ENCODE results near the gene INS. TPM values are rescaled to one million over a fixed set of nuclear protein-coding genes. Genes with fewer than 3 reads are reported as not detected.

The INS gene
- polyA plus RNA-seq, 2 of the 4 experiments (the other 2 are of a cell fraction) = not detected

DNA sequence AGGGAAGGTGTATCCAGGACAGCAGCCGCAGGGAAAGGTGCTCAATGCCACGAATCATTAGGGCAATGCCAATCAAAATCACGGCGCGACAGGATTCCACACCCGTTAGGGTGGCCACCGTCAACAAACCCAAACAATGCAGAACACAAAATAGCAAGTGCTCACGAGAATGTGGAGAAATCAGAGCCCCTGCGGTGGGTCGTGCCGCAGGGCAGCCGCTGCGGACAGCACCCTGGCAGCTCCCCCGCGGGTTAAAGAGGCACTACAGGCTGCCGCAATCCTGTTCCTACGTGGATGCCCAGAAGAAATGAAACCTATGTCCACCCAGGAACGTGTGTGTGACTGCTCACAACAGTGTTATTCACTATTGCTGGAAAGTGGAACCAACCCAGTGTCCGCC lies 27.7 kb upstream of the INS start:
- no peak for DNase-seq (ENCODE audit: low read depth in 1 of 2, low spot score in 1 of 2)
- Histone ChIP-seq H3K4me3 (no peak overlapping the region), H3K9me3 (no peaks in the 10 kb centered on the region), H3K4me2 (no peak overlapping the region), H3K4me1 (no peaks in the 10 kb centered on the region), H3K27ac (no peak overlapping the region)
- ChIA-PET CTCF (interaction anchor here (1.3 to 6.9 kb wide), 2 partner anchors 232 to 312 kb away, joined by 3 to 100 read pairs; no protein-coding TSS in a partner anchor), POLR2A (interaction anchor here (0.7 kb wide), 1 partner anchor 290 kb away, joined by 5 read pairs; no protein-coding TSS in a partner anchor)
- 70% methylated on average over 19 of the region's 19 CpGs for WGBS (ENCODE audit: missing lambda C conversion rate)
- ATAC-seq = no peak
- TF ChIP-seq EHF (CRISPR knock-in tag; IDR thresholded peaks at IDR 0.05) (no peak), ZC3H11A (IDR thresholded peaks at IDR 0.05) (no peak), POLR2AphosphoS2 (conservative IDR thresholded peaks at IDR 0.05; ENCODE audit: low read length) (no peak), MYC (IDR thresholded peaks at IDR 0.05; ENCODE audit: borderline replicate concordance, low read length) (no peak), PHF8 (IDR thresholded peaks at IDR 0.05; ENCODE audit: borderline replicate concordance, low read depth) (no peak), FOSL2 (IDR thresholded peaks at IDR 0.05) (no peak), FOSL2 (CRISPR knock-in tag; IDR thresholded peaks at IDR 0.05) (no peak), CHD4 (IDR thresholded peaks at IDR 0.05; ENCODE audit: borderline replicate concordance) (no peak), SREBF2 (IDR thresholded peaks at IDR 0.05) (no peak)
- TF ChIP-seq, protein P1, sequence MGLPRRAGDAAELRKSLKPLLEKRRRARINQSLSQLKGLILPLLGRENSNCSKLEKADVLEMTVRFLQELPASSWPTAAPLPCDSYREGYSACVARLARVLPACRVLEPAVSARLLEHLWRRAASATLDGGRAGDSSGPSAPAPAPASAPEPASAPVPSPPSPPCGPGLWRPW (IDR thresholded peaks at IDR 0.05) = no peak
- FAIRE-seq = no peak

DNA sequence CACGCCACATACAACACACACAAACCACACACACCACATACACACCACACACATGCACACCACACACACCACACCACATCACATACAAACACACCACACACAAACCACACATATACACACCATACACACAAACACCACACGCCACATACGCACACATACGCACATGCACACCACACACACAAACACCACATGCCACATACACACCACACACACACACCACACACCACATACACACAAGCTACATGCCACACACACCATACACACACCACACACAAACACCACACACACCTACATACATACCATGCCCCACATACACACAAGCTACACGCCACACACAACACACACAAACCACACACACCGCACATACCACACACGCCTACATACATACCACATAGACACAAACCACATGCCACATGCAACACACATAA lies 26.3 kb upstream of the INS start:
- FAIRE-seq (no peak), DNase-seq (ENCODE audit: low read depth in 1 of 2, low spot score in 1 of 2) (no peak), ATAC-seq (no peak)
- TF ChIP-seq BHLHE40 (IDR thresholded peaks at IDR 0.05; ENCODE audit: low read depth, low read length) (no peak), CHD4 (IDR thresholded peaks at IDR 0.05; ENCODE audit: borderline replicate concordance) (no peak), RFX5 (IDR thresholded peaks at IDR 0.05) (no peak), PHF8 (IDR thresholded peaks at IDR 0.05; ENCODE audit: borderline replicate concordance, low read depth) (no peak), NPAS2 (CRISPR knock-in tag; IDR thresholded peaks at IDR 0.05; ENCODE audit: borderline replicate concordance) (no peak), ZC3H11A (IDR thresholded peaks at IDR 0.05) (no peak)
- TF ChIP-seq, protein P2, sequence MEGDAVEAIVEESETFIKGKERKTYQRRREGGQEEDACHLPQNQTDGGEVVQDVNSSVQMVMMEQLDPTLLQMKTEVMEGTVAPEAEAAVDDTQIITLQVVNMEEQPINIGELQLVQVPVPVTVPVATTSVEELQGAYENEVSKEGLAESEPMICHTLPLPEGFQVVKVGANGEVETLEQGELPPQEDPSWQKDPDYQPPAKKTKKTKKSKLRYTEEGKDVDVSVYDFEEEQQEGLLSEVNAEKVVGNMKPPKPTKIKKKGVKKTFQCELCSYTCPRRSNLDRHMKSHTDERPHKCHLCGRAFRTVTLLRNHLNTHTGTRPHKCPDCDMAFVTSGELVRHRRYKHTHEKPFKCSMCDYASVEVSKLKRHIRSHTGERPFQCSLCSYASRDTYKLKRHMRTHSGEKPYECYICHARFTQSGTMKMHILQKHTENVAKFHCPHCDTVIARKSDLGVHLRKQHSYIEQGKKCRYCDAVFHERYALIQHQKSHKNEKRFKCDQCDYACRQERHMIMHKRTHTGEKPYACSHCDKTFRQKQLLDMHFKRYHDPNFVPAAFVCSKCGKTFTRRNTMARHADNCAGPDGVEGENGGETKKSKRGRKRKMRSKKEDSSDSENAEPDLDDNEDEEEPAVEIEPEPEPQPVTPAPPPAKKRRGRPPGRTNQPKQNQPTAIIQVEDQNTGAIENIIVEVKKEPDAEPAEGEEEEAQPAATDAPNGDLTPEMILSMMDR (IDR thresholded peaks at IDR 0.05) = no peak
- TF ChIP-seq, protein P3, sequence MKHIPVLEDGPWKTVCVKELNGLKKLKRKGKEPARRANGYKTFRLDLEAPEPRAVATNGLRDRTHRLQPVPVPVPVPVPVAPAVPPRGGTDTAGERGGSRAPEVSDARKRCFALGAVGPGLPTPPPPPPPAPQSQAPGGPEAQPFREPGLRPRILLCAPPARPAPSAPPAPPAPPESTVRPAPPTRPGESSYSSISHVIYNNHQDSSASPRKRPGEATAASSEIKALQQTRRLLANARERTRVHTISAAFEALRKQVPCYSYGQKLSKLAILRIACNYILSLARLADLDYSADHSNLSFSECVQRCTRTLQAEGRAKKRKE (CRISPR knock-in tag; IDR thresholded peaks at IDR 0.05; ENCODE audit: low read depth) = no peak
- no peak overlapping the region for H3K27ac ChIP-seq
- H3K4me2 ChIP-seq = peak overlapping the region; percentile 72
- POLR2A ChIA-PET = no interaction called here
- no peaks in the 10 kb centered on the region for H3K9me3 ChIP-seq
- H3K4me3 ChIP-seq = no peak overlapping the region
- CTCF ChIA-PET = interaction anchor here (1.0 to 6.9 kb wide), 23 partner anchors 8 to 700 kb away, joined by 3 to 100 read pairs (median 5); partner anchors contain the start of genes C11orf21, TSPAN32 and TSSC4
- no peaks in the 10 kb centered on the region for H3K4me1 ChIP-seq
- 81% methylated on average over 7 of the region's 7 CpGs for WGBS (ENCODE audit: missing lambda C conversion rate)

DNA sequence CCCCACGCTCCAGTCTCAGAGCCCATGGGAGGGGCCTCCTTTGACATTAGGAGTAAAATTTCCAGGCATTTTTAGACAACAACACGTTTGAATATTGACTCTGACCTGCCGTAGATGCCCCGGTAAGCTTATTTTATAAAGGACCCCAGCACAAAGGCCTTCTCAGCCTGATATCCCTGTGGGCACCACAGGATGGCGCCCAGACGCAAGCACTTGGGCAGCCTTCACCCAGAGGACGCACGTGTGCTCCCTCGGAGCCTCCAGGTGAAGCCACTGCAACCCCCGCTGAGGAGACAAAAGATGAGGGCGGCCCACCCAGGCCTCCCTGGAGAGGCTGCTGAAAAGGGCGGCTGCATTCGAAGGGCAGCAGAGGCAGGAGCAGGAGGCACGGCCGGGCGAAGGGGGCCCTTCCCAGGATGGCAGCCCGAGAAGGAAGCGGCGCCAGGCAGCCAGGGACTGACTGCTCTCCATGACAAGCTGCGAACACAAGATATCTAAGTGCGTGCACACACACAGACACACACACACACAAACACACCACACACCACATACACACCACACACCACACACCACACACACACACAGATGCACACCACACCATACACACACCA lies 25.8 kb upstream of the INS start:
- peak overlapping the region; percentile 72 for H3K4me2 ChIP-seq
- peak overlapping the region in 1 of 2 experiments; percentile 69; a peak in 2 of 6 replicates for H3K27ac ChIP-seq
- CTCF ChIA-PET = interaction anchor here (0.6 to 6.9 kb wide), 43 partner anchors 8 to 706 kb away, joined by 3 to 100 read pairs (median 4); partner anchors contain the start of genes C11orf21, TSPAN32 and TSSC4
- TF ChIP-seq RAD21 (conservative IDR thresholded peaks at IDR 0.05 in 1 of 2, IDR thresholded peaks at IDR 0.05 in 1 of 2) (peak; percentile 58 to 63; a peak in 4 of 5 replicates), HDAC2 (IDR thresholded peaks at IDR 0.05) (no peak), SMC3 (IDR thresholded peaks at IDR 0.05) (peak; percentile 64)
- TF ChIP-seq, protein P4, sequence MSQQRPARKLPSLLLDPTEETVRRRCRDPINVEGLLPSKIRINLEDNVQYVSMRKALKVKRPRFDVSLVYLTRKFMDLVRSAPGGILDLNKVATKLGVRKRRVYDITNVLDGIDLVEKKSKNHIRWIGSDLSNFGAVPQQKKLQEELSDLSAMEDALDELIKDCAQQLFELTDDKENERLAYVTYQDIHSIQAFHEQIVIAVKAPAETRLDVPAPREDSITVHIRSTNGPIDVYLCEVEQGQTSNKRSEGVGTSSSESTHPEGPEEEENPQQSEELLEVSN (IDR thresholded peaks at IDR 0.05; ENCODE audit: borderline replicate concordance, low read depth) = 0 out of 2 replicates have a peak, but pooled peaks have one; percentile 53
- TF ChIP-seq, protein P2 (IDR thresholded peaks at IDR 0.05) = peak; percentile 56
- TF ChIP-seq, protein P5, sequence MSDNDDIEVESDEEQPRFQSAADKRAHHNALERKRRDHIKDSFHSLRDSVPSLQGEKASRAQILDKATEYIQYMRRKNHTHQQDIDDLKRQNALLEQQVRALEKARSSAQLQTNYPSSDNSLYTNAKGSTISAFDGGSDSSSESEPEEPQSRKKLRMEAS (IDR thresholded peaks at IDR 0.05) = peak; percentile 92
- peak; percentile 72 to 92 for ATAC-seq
- no peak overlapping the region for H3K4me3 ChIP-seq
- POLR2A ChIA-PET = no interaction called here
- FAIRE-seq = no peak
- 19% methylated on average over 19 of the region's 21 CpGs for WGBS (ENCODE audit: missing lambda C conversion rate)
- no peaks in the 10 kb centered on the region for H3K9me3 ChIP-seq
- peak; percentile 76 for DNase-seq (ENCODE audit: low read depth in 1 of 2, low spot score in 1 of 2)
- no peaks in the 10 kb centered on the region for H3K4me1 ChIP-seq

All from A549 (cell line).